ENCODE measurements around the gene ARID4A. TPM values are rescaled to one million over a fixed set of nuclear protein-coding genes. Genes with fewer than 3 reads are reported as not detected.
"Not testable (repeated sequence)": the region's sequence is repeated elsewhere in the genome, so short reads cannot be mapped to it uniquely, and the experiment has no call there.

Gene ARID4A
- total RNA-seq, 2 donors from 2014 or later = 21.4 to 26.8 TPM

DNA sequence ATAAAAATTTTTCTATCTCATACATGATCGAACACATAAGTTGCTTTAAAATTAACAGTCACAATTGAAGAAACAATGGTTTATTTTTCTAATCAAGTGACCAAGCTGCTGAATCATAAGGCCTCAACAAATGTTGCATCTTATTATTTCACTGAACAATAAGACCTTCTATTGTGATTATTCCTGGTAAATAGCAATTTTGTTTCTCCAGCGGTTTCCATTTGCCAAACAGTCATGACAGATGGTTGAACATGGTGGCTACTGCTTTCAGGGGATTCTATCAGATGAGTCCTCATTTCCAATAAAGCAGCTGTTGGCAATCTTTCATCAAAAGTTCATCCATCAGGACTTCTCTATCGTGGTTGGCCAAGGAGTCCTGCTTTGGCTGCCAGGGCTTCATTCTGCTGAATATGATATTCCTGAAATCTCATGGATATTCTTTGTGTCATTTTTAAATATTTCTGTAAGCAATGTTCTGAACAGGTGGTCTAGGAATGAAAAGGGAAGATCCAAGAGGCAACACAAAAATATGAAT lies 110.4 kb downstream of the ARID4A start:
- Histone ChIP-seq H3K27me3 (no peaks in the 10 kb centered on the region), H3K27ac (no peak overlapping the region), H3K9ac (ENCODE audit: low read depth in 2 of 2, low read length in 2 of 2) (no peak overlapping the region), H3K4me1 (no peaks in the 10 kb centered on the region), H3K36me3 (no peaks in the 10 kb centered on the region), H3K4me3 (no peak overlapping the region), H3K9me3 (no peaks in the 10 kb centered on the region)
- TF ChIP-seq, protein P1, sequence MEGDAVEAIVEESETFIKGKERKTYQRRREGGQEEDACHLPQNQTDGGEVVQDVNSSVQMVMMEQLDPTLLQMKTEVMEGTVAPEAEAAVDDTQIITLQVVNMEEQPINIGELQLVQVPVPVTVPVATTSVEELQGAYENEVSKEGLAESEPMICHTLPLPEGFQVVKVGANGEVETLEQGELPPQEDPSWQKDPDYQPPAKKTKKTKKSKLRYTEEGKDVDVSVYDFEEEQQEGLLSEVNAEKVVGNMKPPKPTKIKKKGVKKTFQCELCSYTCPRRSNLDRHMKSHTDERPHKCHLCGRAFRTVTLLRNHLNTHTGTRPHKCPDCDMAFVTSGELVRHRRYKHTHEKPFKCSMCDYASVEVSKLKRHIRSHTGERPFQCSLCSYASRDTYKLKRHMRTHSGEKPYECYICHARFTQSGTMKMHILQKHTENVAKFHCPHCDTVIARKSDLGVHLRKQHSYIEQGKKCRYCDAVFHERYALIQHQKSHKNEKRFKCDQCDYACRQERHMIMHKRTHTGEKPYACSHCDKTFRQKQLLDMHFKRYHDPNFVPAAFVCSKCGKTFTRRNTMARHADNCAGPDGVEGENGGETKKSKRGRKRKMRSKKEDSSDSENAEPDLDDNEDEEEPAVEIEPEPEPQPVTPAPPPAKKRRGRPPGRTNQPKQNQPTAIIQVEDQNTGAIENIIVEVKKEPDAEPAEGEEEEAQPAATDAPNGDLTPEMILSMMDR (IDR thresholded peaks at IDR 0.05) = no peak
- intact Hi-C loops (cut with DNase I) = no loop called here
- no peak for DNase-seq

DNA sequence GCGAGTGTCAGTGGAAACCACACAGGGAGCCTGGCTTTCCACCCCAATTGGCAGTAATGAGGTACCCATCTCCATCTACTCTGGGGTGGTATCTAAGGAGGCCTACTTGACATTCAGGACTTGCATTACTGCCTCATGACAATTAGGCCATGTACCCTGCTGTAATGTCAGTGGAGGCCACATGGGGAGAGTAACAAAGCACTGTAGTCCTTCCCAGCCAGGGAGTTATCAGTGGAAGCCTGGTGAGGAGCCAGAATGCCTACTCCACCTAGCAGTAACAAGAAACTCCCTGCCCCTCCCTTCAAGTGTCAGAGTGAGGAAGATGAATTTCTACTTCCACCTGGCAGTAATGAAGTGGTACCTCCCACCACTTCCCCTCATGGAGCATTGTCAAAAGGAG lies 116.5 kb downstream of the ARID4A start:
- no peaks in the 10 kb centered on the region for H3K9me3 ChIP-seq
- H3K9ac ChIP-seq (ENCODE audit: low read depth in 2 of 2, low read length in 2 of 2) = no peak overlapping the region
- no peak overlapping the region for H3K27ac ChIP-seq
- no peaks in the 10 kb centered on the region for H3K27me3 ChIP-seq
- H3K36me3 ChIP-seq = no peaks in the 10 kb centered on the region
- no peaks in the 10 kb centered on the region for H3K4me1 ChIP-seq
- DNase-seq = no peak
- TF ChIP-seq, protein P1 (IDR thresholded peaks at IDR 0.05) = no peak
- H3K4me3 ChIP-seq = no peak overlapping the region
- intact Hi-C loops (cut with DNase I) = no loop called here

DNA sequence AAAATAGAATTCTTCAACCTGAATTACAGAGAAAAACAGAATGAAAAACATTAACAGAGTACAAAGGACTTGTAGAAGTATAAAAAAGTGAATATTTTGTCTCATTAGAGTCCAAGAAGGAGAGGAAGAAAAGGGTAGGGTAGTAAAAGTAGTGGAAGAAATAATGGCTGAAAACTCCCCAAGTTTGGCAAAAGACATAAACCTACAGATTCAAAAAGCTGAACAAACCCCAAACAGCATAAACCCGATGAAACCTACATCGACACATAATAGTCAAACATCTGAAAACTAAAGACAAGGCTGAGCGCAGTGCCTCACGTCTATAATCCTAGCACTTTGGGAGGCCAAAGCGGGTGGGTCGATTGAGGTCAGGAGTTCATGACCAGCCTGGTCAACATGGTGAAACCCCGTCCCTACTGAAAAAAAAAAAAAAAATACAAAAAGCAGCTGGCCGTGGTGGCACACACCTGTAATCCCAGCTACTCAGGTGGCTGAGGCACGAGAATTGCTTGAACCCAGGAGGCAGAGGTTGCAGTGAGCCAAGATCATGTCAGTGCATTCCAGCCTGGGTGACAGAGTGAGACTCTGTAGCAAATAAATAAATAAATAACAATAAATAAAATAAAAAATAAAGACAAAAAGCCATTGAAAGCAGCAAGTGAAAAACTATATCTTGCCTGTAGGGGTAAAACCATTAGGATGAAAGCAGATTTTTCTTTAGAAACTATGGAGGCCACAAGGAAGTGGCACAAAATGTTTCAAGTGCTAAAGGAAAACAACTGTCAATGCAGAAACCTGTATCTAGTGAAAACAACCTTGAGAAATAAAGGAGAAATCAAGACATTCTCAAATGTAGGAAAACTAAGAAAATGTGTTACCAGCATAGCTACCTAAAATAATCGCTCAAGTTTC lies 117.5 kb downstream of the ARID4A start:
- no peaks in the 10 kb centered on the region for H3K9me3 ChIP-seq
- intact Hi-C loops (cut with DNase I) = no loop called here
- no peaks in the 10 kb centered on the region for H3K4me1 ChIP-seq
- H3K9ac ChIP-seq (ENCODE audit: low read depth in 2 of 2, low read length in 2 of 2) = no peak overlapping the region
- TF ChIP-seq, protein P1 (IDR thresholded peaks at IDR 0.05) = no peak
- no peaks in the 10 kb centered on the region for H3K36me3 ChIP-seq
- H3K4me3 ChIP-seq = no peak overlapping the region
- H3K27me3 ChIP-seq = no peaks in the 10 kb centered on the region
- no peak overlapping the region for H3K27ac ChIP-seq
- DNase-seq = no peak

DNA sequence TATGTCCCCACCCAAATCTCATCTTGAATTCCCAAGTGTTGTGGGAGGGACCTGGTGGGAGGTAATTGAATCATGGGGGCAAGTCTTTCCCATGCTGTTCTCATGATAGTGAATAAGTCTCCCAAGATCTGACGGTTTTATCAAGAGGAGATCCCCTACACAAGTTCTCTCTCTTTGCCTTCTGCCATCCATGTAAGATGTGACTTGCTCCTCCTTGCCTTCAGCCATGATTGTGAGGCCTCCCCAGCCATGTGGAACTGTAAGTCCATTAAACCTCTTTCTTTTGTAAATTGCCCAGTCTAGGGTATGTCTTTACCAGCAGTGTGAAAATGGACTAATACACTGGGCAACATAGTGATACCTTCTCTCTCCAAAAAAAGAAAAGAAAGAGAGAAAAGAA lies 118.6 kb downstream of the ARID4A start:
- intact Hi-C loops (cut with DNase I) = not testable (repeated sequence)

More for the DNA sequence above, 118.6 kb downstream of the ARID4A start:
- H3K27ac ChIP-seq; H3K36me3 ChIP-seq; H3K9me3 ChIP-seq; H3K4me3 ChIP-seq; H3K9ac ChIP-seq (ENCODE audit: low read depth in 2 of 2, low read length in 2 of 2); DNase-seq; H3K27me3 ChIP-seq; H3K4me1 ChIP-seq: not testable (repeated sequence)

Other genes with a start within 250 kb of the ARID4A start
- 1 to 10 TPM in 1 of 2 donors, under 1 TPM in 1; 0.57 to 2.8 TPM for gene ARMH4, start 146.3 kb upstream of the ARID4A start, total RNA-seq
- gene ACTR10, start 98.4 kb upstream of the ARID4A start, total RNA-seq = 10 to 100 TPM; 45.9 to 61.4 TPM
- 100 to 1,000 TPM; 116 to 182 TPM for gene PSMA3, start 53.7 kb upstream of the ARID4A start, total RNA-seq
- gene TOMM20L, start 97.4 kb downstream of the ARID4A start, total RNA-seq = not detected
- gene TIMM9, start 129.0 kb downstream of the ARID4A start, total RNA-seq = 10 to 100 TPM; 20.9 to 28.4 TPM
- 10 to 100 TPM; 12.3 to 17.4 TPM for gene KIAA0586, start 129.2 kb downstream of the ARID4A start, total RNA-seq